GM18870 (cell line): ENCODE results near the gene MAS1L.

Source experiments
- ATAC-seq: cut with Tn5 transposase; IDR thresholded peaks from one replicate; pipeline ENCODE4 v1.9.1; 2021; ENCODE audit warnings: moderate library complexity; ENCODE audit not compliant: unreplicated experiment

The MAS1L gene

DNA sequence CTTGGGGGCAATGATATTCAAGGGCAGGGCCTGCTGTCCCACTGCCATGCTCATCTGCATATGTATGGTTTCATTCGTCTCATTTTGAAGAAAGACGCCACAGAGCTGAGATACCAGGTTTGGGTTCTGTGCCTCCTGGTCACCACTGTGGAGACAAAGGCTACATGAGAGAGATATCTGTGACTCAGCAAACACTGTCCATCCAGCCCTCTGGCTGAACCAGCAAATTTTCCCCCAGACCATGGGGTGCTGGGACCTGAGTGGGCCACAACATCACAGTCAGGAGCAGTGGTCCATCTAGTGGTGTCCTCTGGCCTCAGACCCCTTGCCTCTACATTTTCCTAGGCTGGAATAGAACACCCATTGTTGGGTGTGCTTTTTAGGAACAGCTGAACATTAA is at the start of gene MAS1L:
Gene MAS1L, minus strand, starts transcription at position 297 of the 400 bp plus-strand sequence. Its CDS starts 54 bp downstream, at position 243.
- ATAC-seq, result no peak

DNA sequence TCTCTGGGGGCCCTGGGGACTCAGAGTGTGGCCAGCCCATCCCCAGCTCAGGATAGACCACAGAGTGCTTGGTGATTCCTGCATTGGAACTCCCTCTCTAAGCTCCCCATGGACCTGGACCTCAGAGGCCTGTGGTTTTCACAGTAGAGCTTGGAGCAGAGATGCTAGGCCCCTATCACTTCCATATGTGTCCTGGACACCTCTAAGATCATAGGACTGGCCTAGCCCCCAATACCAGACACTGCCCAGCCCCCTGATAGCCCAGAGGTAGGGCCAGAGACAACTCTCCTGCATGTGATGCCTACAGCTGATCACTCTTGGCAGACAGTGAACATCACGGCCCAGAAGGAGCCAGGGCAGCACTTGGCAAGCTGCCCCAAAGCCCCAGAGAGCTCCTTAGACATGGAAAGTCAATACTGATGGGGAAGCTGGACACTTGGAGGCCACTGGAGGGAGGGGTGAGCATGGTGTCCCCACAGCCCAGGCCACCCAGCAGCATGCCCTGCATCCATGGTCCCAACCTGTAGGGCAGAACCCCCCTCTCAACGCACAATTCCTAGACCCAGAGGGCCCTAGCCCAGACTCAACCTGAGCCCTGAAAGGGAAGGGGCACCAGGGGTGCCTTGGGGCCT is 44.7 kb upstream of the MAS1L start:
- ATAC-seq, result no peak

- no peak for ATAC-seq
Measured at GRCh38 chr6:29531668-29532067, 43.9 kb upstream of the MAS1L start.

- ATAC-seq, result no peak
Measured at GRCh38 chr6:29530671-29531310, 43.0 kb upstream of the MAS1L start.

DNA sequence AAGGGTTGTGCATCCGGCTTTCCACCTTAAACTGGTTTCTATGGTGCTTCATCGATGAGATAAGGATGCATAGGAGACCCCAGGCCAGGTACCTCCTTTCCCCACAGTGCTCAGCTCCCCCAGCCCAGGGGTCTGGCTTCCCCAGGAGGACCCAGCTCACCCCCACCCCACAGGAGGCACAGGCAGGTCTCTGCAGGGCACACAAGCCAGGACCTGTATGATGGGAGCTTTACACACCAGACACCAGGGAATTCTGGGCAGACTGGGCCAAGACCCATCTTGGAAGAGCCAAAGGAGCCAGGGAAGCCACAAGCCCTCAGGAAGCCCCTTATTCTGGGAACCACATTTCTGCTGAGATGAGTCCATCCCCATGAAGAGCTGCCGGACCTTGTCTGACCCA is 42.2 kb upstream of the MAS1L start:
- no peak for ATAC-seq

GRCh38 chr6:29528988-29529560 is 41.3 kb upstream of the MAS1L start:
- ATAC-seq, result no peak

DNA sequence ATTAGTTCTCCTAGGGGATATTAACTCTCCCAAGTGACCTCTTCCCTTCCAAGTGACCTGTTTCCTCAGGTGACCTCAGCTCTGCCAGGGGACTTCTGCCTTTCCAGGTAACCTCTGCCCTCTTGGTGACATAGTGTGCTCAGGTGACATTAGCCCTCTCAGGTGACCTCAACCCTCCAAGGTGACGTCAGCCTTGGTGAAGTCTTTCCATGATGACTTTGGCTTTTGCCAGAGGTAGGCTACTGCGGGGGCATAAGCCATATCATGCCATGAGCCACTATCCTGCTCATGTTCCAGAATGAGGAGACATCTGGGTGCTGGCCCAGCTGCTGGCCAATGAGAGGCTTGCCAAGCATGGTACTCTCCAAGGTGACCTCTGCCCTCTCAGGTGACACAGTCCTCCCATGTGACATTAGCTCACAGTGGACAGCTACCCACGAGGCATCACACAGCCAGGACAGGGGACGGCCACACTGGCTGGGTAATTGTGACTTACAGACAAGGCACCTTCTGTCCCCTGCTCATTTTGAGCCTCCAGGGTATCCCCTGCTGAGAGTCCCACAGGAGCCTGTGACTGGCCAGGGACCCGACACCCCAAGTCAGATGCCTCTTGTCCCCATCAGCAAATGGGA is 40.7 kb upstream of the MAS1L start:
- no peak for ATAC-seq

DNA sequence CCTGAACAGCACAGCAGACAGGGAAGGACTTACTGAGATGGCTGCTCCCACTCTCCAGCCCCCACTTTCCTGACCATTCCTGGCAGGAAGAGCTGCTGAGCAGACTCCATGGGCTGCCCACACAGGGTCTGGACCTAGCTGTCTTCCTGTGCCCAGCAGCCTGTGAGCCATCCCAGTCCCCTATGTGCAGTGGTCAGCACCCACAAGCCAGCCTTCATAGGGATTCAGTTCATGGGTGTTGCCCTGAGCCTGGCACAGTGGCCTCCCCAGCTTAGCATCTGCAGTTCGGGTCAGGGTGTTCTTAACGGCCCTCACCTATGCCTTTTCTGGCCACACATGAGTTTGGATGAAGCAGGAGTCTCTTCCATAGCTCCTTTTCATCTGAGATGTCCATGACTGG is 39.8 kb upstream of the MAS1L start:
- ATAC-seq, result no peak

DNA sequence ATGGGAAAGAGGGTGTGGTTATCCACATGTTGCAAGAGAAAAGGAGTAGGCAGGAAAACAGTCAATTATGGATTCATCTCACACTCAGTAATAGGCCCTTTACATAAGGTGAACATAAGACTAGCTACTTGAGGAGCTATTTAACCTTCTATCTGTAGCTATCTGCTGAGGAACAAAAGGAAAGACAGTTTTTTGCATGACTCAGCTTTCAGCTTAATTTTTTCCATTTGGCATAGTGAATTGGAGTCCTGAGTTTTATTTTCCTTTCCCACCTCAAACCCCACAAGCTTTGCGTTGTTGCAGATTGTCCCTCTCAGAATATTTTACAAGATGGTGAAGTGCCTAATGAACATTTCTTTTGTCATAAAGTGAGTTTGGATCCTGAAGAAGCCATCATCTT is 39.4 kb upstream of the MAS1L start:
- no peak for ATAC-seq

- ATAC-seq, result no peak
Measured at GRCh38 chr6:29525311-29525639, 37.5 kb upstream of the MAS1L start.

DNA sequence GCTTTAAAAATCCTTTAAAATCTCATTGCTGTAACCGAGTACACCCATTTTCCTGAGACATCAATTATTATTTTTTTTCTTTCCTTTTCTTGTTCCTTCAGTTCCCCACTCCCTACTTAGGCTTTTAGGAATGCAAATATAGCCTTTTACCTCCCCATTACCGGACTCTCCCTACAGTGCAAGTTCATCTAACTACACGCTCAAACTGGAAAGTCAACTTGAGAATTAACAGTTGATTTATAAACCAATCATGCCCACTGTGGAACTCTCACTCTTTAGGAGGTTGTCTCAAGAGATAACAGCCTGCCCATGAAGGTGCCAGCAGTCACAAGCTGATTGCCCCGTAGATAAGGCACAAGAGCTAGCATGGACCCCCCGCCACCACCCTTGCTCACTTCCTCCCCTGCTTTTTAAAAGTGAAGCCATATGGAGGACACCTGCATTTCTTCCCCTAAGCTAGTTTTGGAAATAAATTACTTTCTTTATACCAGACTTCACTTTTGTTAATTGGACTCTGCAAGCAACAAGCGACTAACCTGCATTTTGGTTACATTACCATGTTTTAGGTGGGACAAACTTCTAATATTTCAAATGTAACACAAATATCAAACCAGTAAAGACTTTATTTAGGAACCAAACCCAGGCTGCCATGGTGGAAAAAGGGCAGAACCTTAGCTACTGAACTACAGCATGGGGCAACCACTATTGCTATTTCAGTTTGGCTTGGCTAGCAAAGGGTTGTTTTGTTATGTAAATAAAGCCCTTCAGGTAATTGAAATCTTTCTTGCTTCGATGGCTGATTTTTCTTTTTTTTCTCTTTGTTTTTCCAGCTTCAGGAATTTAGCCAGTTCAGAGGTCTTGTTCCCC is 36.9 kb upstream of the MAS1L start:
- ATAC-seq, result no peak

DNA sequence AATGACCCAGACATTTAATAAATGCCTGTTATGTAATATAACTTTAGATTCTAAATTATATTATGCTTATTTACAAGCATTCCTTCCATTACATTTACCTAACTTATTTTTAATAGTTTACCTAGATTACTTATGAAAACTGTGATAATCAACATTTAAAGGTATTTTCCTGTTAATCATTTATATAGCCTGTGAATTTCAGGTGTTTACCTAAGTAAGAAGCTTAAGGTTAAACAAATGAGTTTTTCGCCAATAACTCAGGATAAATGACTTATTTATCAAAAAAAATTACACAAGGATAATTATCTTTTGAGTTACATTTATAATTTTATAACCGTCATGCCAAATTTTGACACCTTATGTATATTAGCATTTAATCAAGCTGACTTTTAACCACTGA is 36.3 kb upstream of the MAS1L start:
- ATAC-seq, result no peak

DNA sequence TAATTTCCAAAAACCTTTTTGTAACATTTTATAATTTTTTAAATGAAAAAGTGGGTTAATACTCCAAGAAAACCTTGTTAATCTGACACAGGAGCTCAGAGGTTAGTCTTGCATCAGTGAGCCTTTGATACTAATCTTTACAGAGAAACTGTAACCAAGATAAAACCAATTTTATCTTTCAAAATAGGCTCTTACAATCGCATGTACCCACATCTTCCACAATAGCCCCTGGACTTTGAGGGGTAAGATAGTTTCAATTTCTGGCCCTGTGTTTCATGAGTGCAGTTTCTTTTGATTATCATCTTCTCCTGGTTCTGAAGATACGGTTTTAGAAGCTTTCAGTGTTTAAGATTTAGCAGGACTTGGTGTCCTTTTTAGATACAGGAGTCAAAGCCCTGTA is 34.5 kb upstream of the MAS1L start:
- no peak for ATAC-seq

DNA sequence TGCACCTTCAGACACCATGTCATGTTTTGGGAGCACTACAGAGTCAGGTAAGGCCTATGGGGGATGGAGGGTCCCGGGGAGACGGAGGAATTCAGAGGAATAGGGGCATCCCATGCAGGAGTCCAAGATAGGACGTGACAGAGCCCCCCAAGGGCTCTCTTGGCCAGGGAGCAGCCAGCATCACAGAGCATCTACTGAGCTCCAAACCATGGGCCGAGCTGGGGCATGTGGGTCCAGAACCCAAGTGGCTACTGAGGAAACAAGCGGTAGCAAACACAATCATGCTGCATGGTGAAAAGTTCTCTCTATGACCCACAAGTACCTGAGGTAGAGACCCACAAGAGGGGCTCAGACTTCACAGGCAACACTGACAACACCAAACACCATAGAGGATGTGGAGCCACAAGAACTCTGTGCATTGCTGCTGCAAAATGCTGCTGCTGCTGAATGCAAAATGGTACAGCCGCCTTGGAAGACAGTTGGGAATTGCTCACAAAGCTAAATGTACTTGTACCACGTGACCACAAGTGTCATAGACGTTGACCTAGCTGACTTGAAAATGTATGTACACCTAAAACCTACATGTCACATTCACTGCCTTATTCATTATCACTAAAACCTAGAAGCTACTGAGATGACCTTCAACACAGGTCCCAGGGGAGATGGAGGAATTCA is 33.4 kb upstream of the MAS1L start:
- no peak for ATAC-seq

DNA sequence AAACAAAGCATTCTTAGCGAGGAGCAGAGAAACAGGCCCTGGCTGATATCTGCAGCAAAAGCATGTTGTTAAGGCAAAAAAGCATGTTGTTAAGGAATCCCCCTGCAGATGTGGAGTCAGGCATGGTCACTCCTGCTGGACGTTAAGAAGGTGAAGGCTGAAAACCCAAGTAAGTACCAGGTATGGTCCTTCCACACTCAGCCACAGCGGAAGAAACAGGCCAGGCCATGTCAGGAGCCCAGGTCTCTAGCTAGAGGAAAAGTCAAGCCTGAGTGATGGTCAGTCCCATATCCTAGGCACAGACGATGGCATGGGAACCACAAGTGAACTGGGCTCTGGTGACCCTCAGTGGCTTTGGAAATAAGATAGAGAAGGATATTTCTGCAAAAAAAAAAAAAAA is 32.5 kb upstream of the MAS1L start:
- ATAC-seq, result no peak

DNA sequence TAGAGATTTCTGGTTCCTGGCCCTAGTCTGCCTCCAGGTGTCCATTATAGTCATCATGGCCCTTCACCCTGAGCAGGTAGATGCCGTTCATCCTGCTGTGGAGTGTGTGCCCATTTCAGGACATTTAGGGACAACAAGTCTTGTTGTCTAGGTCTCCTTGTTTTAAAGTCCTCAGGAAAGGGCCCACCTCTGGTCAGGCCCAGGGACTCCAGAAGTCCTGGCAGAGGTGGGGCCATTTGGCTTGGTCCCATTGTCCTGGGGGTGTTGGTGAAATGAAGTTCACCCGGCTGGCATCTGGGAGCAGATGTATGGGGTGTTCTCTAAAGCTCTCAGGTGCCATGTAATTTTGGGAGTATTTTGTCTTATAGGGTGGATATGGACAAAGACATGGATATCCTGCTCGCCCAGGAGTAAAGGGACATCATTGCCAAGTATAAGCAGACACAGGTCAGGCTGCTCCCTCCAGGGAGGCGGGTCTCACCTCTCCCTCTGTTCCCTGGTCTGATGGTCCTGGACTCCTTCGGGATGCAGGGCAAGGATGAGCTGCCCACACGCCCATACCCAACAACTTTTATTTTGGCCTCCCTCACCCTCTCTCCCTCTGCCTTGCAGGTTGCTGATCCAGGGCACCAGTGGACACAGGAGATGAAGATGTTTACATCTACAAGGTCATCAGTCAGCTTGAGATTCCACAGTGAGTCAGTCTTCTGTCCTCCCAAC is 31.7 kb upstream of the MAS1L start:
- no peak for ATAC-seq

DNA sequence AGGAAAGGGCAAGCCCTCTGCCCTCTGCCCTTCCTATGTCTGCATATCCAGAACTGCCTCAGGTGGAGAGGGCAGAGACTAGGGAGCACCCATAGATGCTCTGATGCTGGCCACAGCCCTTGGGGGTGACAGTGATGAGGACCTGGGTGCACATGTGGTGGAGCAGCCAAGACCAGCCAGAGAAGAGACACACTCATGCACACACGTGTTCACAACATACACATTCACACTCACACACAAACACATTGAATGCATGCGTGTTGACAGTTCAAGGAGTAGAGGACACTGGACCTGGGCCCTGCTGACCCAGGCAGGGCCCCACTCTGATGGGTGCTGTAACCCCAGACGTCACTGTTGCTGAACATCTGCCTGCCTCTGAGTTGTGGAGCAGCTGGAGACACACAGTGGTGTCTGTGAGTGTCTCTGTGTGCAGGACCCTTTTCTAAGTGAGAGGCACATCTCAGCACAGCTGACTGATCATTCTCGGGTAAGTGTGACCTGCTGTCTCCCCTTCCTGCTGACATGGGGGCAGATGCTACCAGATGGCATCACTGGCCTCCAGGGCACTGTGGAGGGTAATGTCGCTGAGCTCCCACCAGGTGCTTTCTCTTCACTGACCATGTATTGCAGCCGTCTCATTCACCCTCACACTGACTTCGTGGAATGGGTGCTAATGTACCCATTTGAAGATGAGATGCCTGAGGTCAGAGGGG is 30.1 kb upstream of the MAS1L start:
- ATAC-seq, result no peak

GRCh38 chr6:29517245-29517644 is 29.5 kb upstream of the MAS1L start:
- no peak for ATAC-seq

GRCh38 chr6:29516108-29516507 is 28.4 kb upstream of the MAS1L start:
- no peak for ATAC-seq
